ENCODE results near the gene BRIP1.

GRCh38 chr17:61658183-61658582 lies 205.1 kb downstream of the BRIP1 start:
- TF ChIP-seq CHD7 (IDR thresholded peaks at IDR 0.05; ENCODE audit: low read depth, low read length) (no peak), U2AF2 (optimal IDR thresholded peaks at IDR 0.05; ENCODE audit: low read depth, low read length) (no peak), TAF1 (IDR thresholded peaks at IDR 0.05; ENCODE audit: control insufficient read depth, extremely low read depth, insufficient read depth, low read length, severe bottlenecking) (no peak), TAF15 (IDR thresholded peaks at IDR 0.05; ENCODE audit: low read depth, low read length) (no peak), GATAD2A (IDR thresholded peaks at IDR 0.05) (no peak), ZNF561 (CRISPR knock-in tag; conservative IDR thresholded peaks at IDR 0.05) (no peak), HIVEP1 (CRISPR knock-in tag; IDR thresholded peaks at IDR 0.05) (no peak), ELF4 (CRISPR knock-in tag; IDR thresholded peaks at IDR 0.05) (no peak), ZBTB33 (CRISPR knock-in tag; IDR thresholded peaks at IDR 0.05) (no peak), CTCF (IDR thresholded peaks at IDR 0.05 in 2 of 3, conservative IDR thresholded peaks at IDR 0.05 in 1 of 3; ENCODE audit: insufficient read depth in 2 of 3, low read depth in 1 of 3, low read length in 3 of 3) (no peak), EP300 (IDR thresholded peaks at IDR 0.05; ENCODE audit: low read length) (no peak), E2F4 (CRISPR knock-in tag; IDR thresholded peaks at IDR 0.05; ENCODE audit: low read depth) (no peak)
